DMS 273 (cell line): ENCODE data around the gene NRN1L.
"Not testable (repeated sequence)": the region's sequence is repeated elsewhere in the genome, so short reads cannot be mapped to it uniquely, and the experiment has no call there.

Experiments
- DNase-seq: peaks from one replicate; lab custom pipeline; 2025; ENCODE audit not compliant: unreplicated experiment; lab: John Stamatoyannopoulos, UW

The NRN1L gene

DNA sequence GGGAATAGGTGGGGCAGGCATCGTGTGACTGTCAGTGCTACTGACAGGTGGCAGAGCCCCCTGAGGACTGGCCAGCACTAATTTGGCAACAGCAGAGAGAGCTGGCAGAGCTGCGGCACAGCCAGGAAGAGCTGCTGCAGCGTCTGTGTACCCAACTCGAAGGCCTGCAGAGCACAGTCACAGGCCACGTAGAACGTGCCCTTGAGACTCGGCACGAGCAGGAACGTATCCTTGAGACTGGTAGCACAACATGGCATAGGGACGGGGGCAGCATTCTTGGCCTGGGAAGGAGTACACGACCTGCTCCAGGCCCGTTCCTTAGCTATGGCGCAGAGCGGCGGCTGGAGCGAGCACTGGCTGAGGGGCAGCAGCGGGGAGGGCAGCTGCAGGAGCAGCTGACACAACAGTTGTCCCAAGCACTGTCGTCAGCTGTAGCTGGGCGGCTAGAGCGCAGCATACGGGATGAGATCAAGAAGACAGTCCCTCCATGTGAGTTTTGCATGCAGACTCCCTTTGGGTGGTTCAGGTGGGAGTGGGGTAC is 3.0 kb upstream of the NRN1L start:
- no peak for DNase-seq

DNA sequence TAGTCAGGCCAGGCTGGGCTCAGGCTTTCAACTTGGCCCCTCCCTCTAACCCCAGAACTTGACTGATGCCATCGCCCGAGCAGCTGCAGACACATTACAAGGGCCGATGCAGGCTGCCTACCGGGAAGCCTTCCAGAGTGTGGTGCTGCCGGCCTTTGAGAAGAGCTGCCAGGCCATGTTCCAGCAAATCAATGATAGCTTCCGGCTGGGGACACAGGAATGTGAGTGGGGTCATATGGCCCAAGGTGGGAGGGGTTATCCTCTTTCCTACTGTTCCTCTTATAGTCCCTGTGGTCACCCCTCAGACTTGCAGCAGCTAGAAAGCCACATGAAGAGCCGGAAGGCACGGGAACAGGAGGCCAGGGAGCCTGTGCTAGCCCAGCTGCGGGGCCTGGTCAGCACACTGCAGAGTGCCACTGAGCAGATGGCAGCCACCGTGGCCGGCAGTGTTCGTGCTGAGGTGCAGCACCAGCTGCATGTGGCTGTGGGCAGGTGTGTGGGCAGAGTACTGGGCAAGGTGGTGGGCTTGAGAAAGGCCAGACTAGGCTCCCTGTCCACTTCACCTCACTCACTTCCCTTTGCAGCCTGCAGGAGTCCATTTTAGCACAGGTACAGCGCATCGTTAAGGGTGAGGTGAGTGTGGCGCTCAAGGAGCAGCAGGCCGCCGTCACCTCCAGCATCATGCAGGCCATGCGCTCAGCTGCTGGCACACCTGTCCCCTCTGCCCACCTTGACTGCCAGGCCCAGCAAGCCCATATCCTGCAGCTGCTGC is 2.1 kb upstream of the NRN1L start:
- DNase-seq, result peak; percentile 42

DNA sequence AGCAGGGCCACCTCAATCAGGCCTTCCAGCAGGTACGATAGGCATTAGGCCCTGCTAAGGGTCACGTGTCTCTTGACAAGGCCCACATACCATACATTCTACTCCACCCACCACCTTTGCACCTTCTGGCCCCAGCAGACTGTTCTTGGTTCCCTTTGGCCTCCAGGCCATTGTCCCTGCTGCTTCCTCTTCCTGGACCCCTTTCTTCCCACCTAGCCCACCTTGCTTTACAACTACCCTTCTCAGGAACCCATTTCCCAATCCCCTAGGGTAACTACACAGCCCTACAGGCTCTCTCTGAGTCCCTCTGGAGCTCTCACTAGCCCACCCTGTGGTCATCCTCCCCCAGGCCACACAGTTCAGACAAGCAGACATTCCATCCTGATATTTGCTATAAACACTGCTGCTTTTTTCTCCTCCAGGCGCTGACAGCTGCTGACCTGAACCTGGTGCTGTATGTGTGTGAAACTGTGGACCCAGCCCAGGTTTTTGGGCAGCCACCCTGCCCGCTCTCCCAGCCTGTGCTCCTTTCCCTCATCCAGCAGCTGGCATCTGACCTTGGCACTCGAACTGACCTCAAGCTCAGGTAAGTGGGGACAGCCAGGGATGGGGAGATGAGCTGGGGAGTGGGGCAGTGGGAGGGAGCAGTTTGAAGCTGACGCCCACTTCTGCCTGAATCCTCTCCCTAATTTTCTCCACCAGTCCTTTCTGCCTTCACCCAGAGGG is 1.4 kb upstream of the NRN1L start:
- DNase-seq, result no peak

DNA sequence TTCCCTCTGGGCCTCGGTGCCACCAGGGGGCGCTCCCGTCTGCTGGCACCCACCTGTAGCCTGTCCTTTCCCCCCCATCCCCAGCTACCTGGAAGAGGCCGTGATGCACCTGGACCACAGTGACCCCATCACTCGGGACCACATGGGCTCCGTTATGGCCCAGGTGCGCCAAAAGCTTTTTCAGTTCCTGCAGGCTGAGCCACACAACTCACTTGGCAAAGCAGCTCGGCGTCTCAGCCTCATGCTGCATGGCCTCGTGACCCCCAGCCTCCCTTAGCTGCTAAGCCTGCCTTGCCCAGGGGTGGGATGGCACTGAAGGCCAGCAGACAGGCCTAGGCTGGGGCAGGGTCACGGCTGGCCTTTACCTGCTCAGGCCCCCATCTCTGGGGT is 818 bp upstream of the NRN1L start:
- peak; percentile 77 for DNase-seq

DNA sequence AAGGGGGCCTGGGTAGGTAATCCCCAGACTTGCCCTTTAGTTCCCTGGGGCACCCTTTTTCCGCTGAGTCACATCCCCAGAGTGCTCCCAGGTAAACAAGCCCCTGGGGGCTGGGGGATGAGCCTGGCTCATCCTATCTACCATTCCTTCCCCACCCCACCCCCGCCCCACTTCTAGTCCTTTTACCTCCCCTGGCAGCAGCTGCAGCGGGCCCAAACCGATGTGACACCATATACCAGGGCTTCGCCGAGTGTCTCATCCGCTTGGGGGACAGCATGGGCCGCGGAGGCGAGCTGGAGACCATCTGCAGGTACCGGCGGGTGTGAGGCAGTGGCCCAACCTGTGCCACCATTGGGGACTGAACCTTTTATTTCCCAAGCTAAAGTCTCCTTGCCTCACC is 860 bp downstream of the NRN1L start:
- no peak for DNase-seq

DNA sequence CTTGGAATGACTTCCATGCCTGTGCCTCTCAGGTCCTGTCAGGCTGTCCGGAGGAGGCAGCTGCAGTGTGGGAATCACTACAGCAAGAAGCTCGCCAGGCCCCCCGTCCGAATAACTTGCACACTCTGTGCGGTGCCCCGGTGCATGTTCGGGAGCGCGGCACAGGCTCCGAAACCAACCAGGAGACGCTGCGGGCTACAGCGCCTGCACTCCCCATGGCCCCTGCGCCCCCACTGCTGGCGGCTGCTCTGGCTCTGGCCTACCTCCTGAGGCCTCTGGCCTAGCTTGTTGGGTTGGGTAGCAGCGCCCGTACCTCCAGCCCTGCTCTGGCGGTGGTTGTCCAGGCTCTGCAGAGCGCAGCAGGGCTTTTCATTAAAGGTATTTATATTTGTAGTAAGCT is 1.3 kb downstream of the NRN1L start:
- no peak for DNase-seq

DNA sequence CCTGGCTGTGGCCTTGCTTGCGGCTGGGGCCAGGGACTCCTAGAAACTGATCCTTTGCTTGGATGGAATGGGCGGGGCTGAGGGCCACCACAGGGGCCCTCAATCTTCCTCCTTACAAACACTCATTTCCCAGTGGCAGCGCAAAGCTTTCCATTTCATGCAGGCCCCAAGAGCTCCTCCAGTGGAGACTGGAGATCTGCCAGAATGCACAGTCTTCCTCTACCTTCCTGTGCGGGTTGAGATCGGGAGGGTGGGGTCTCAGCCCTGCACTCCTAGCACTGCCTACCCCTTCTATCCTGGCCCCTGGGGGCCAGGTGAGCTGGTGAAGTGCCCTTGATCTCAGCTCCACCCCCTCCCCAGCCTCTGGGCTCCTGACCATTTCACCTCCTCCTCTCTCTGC is 1.7 kb downstream of the NRN1L start:
- no peak for DNase-seq

DNA sequence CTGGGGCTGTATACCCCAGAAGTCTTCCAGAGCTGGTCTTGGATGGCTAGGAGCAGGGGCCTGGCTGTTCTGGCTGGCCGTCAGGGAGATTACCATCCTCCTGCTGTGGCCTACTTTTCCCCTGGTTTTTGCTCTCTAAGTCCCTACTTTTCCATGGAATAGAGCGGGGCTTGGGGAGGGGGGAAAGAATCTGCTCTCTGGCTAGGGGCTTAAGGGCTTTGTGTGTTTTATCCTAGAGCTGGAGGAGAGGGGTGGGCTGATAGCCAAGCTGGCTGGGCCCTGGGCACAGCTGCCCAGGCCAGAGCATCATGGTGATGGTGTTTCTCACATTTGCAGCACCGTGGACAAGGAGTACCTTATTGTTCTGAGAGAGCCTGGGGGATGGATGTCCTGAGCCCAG is 3.6 kb downstream of the NRN1L start:
- DNase-seq, result no peak

DNA sequence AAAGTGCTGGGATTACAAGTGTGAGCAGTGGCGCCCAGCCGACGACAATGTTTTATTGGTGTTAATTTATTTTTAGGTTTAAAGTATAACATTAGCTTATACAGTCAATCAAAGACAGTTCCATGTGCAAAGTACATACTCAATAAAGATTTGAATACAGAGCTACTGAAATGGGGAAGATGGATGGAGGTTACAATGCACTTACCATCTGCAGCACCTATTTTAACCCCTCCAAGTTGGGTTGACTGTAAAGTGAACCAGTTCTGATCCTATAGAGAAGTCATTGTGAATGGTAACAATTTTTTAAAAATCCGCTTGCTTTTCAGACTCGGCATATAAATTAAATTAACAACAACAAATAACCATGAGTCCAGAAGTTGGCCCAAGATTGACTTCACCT is 7.7 kb downstream of the NRN1L start:
- DNase-seq, result no peak

DNA sequence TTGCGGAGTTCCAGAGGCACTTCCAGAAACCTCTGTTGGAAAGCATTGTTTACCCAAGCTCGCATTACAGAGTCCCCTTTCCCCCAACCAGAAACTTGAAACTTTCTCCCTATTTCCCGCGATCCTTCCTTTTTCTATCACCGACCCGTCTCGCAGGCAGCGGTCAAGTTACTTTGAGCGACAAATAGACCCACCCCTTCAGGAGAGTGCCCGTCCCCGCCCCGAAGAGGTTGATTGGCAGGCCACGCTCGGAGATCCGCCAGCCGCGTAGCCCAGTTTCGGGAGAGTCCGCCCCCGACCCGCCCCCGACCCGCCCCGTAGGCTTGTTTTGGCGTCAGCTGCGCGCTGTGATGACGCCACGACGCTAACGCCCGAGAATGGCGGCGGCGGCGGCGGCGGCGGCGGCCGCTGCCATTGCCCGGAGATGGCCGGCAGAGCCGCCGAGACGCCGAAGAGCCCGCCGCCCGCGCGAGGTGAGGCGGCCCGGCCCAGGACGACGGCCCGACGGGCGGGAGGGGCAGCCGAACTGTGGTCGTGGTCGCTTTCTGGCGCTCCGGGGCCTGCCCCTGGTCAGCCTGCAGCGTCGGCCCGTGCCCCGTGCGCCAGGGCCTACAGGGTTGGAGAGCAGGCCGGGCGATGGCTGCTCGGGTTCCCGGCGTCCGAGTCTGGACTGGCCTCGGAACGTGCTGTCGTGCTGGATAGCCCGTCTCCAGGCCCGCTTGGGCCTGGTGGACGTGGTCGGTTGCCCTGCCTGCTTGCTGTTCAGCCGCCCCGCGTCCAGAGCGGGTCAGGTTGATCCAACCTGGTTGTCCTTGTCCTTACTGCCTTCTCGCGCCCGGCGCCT is 8.4 kb downstream of the NRN1L start, which contains the start of gene PSKH1:
Gene PSKH1 (plus strand): TSS at position 356 of the 844 bp plus-strand sequence. CDS start 15,496 bp downstream, outside the sequence.
- DNase-seq, result peak; percentile 98

DNA sequence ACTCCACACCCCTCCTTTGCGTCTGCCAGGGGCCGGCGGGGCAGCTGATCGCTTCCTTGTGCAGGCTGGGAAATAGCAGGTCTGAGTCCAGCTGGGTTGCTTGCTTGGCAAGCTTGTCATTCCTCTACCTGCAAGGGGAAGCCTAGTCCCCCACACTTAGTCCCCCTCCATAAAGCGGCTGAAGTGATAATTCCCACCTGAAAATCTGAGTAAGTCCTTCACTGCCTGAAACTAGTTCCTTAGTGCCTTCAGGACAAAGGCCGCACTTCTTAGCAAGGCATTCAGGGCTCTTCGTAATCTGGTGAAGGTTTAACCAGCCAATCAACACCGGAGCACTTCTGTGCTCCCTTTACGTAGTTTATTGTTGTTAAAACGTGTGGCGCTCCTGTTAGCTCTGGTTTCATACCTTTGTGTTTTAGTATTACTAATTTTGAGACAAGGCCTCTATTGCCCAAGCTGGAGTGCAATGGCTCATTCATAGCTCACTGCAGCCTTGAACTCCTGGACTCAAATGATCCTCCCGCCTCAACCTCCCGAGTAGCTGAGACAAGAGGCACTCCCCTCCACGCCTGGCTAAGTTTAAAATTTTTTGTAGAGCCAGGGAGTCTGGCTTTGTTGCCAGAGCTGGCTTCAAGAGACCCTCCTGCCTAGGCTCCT is 9.2 kb downstream of the NRN1L start:
- peak; percentile 64 for DNase-seq

DNA sequence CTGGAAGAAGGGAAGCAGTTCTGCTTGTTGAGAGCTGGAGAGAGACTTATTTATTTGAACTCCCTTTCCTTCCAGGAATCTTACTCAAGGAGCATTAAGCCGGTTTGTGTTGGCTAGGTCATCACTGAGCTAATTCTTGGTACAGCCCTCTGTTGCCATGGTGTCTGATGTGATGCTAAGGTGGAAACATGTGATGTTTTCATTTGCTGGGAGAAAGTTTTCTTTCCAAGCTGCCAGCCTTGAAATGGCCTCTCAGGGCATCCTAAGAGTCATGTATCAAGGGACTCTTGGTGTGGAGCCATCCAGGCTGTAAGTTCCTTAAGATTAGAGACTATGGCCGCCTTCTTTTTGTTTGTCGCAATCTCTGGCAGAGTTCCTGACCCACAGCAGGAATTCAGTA is 12.5 kb downstream of the NRN1L start:
- no peak for DNase-seq

DNA sequence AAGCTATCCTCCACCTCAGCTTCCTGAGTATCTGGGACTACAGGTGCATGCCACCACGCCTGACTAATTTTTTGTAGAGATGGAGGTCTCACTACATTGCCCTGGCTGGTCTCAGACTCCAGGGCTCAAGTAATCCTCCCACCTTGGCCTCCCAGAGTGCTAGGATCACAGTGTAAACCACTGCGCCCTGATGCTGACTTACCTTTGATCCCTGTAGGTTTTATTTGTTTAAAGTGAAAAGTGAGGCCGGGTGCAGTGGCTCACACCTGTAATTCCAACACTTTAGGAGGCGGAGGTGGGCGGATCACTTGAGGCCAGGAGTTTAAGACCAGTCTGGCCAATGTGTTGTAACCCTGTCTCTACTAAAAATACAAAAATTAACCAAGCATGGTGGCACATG is 17.0 kb downstream of the NRN1L start:
- DNase-seq, result no peak

DNA sequence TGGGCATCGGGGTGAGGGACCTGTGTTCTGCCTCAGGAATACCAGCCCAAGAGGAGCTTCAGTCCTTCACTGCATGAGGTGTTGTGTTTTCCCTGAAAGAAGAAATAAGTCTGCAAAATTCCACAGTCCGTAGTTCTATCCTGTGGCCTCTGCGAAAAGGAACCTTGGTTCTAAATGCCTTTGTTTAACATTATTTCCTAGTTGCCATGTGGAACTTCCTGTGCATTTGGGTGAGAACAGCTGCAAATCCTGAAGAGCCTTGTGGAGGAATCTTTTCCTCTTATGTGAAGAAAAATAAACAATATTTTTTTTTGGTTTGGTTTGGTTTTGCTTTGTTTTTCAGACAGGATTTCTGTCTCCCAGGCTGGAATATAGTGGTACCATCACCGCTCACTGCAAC is 18.1 kb downstream of the NRN1L start:
- DNase-seq, result no peak

DNA sequence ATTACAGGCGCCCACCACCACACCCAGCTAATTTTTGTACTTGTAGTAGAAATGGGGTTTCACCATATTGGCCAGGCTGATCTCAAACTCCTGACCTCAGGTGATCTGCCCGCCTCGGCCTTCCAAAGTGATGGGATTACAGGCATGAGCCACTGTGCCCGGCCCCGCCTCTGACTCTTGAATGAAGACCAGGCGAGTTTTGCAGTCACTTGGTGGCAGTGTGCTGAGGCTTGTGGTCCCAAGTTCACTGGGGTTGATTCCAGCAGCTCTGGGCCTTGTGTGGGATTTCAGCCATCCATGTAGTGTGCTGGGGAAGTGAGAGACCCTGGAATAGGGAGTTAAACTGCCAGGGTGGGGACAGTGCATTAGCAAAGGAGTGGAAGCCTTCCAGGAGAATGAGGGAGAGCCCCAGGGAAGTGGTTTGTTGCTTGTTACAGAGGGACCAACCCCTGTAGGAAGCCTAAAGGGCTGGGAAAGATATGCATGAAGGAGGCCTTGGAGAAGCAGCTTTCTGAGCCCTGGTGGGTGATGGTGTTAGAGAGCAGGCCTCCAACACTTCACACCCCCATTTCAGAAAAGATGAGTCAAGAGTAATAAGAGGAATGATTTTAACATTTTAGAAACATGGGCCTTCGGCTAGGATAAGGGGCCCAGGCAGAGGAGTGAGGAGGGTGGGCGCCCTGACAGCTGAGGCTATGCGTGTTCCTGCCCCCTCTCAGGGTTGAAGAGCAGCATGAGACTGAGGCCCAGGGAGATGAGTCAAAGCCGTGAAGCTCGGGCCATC is 22.9 kb downstream of the NRN1L start:
- no peak for DNase-seq

DNA sequence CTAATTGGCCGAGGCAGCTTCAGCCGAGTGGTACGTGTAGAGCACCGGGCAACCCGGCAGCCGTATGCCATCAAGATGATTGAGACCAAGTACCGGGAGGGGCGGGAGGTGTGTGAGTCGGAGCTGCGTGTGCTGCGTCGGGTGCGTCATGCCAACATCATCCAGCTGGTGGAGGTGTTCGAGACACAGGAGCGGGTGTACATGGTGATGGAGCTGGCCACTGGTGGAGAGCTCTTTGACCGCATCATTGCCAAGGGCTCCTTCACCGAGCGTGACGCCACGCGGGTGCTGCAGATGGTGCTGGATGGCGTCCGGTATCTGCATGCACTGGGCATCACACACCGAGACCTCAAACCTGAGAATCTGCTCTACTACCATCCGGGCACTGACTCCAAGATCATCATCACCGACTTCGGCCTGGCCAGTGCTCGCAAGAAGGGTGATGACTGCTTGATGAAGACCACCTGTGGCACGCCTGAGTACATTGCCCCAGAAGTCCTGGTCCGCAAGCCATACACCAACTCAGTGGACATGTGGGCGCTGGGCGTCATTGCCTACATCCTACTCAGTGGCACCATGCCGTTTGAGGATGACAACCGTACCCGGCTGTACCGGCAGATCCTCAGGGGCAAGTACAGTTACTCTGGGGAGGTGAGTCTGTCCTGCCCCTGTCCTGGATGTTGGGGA is 24.5 kb downstream of the NRN1L start:
- no peak for DNase-seq

DNA sequence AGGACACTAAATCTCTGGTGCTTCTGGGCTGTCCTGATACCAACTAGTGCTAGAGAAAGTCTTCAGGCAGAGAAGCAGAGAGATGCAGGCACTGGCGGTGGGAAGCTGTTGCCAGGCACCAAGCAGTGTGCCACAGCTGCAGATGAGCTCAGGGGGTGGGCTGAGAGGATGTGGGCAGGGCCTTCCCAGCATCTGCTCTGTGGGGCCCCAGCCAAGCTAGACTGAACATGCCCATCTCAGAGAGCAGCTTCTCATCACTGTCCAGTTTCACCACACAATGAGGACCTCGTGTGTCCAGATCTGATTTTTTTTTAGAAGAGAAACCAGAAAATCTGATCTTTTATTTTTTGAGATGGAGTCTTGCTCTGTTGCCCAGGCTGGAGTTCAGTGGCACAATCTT is 25.5 kb downstream of the NRN1L start:
- peak; percentile 85 for DNase-seq

DNA sequence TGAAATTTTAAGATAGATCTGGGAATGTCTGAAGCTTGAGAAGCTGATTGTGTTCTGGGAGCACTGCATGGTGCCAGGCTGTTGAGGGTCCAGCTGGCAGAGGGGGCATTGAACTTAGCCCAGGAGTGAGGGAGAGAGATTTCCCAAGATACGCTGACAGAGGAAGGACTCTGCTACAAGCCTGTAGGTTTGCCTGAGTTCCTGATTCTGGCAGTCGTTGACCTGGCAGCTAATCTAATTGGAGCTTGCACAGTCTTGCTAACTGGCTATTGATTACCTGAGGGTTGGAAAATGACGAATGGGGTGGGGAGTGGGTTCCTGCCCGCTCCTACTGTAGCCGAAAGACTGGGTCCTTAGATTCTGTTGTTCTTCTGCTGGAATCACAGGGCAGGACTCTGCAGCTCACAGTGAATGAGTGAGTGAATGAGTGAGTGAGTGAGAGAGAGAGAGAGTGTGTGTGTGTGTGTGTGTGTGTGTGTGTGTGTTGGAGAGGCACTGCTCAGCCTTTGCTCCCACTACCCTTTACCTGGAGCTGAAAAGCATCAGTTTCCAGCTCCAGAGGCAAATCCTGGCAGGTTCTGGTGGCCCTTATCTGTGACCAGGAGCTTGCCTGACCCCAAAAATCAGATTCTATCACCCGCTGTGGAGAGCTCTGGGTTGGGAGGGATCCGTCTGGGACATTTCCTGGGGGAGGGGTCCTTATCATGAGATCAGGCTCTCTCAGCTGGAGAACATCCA is 30.2 kb downstream of the NRN1L start:
- DNase-seq, result no peak

DNA sequence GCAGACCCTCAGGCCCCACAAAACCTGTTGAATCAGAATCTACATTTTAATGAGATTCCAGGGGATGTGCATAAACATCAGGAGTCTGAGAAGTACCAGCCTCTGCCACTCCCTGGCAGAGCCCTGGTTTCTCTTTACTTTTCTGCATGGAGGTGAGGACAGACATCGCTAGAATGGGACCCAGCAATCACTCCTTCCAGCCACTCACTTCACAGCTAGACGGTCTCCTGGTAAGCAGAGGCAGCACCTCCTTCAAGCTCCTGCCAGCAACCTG is 30.7 kb downstream of the NRN1L start:
- DNase-seq, result not testable (repeated sequence)
